ENCODE measurements around the gene YPEL2.
A peak's percentile ranks its signal among the peaks of the same experiment; 100 is the strongest.

YPEL2 gene

GRCh38 chr17:59436900-59437299, 105.4 kb downstream of the YPEL2 start:
- ChIA-PET POLR2A (no interaction called here), CTCF (interaction anchor here (9.0 to 20.3 kb wide), 3 partner anchors 9 to 122 kb away, joined by 149 to 403 read pairs (median 342); partner anchors contain the start of gene YPEL2)
- TF ChIP-seq CTCF (IDR thresholded peaks at IDR 0.05; ENCODE audit: insufficient read depth, low read length, missing control alignments) = no peak
- DNase-seq (ENCODE audit: low read depth, low spot score) = no peak
- no peak overlapping the region for H3K4me3 ChIP-seq (ENCODE audit: low read depth, low read length)

- no peak overlapping the region for H3K4me3 ChIP-seq (ENCODE audit: low read depth, low read length)
- DNase-seq (ENCODE audit: low read depth, low spot score) = no peak
- ChIA-PET CTCF (interaction anchor here (1.0 to 20.3 kb wide), 5 partner anchors 10 to 189 kb away, joined by 3 to 403 read pairs (median 149); partner anchors contain the start of gene YPEL2), POLR2A (no interaction called here)
- TF ChIP-seq CTCF (IDR thresholded peaks at IDR 0.05; ENCODE audit: insufficient read depth, low read length, missing control alignments) = no peak
Observed at GRCh38 chr17:59437791-59438281, 106.4 kb downstream of the YPEL2 start.

GRCh38 chr17:59439262-59439661, 107.8 kb downstream of the YPEL2 start:
- POLR2A ChIA-PET = no interaction called here
- no peak for TF ChIP-seq CTCF (IDR thresholded peaks at IDR 0.05; ENCODE audit: insufficient read depth, low read length, missing control alignments)
- DNase-seq (ENCODE audit: low read depth, low spot score) = no peak
- no peak overlapping the region for H3K4me3 ChIP-seq (ENCODE audit: low read depth, low read length)
- CTCF ChIA-PET = interaction anchor here (0.6 to 20.3 kb wide), 9 partner anchors 12 to 303 kb away, joined by 3 to 403 read pairs (median 5); partner anchors contain the start of gene YPEL2

- POLR2A ChIA-PET = no interaction called here
Observed at GRCh38 chr17:59439741-59440211, 108.3 kb downstream of the YPEL2 start.

GRCh38 chr17:59440757-59441463, 109.5 kb downstream of the YPEL2 start:
- ChIA-PET CTCF (interaction anchor here (0.8 to 20.3 kb wide), 39 partner anchors 9 to 148 kb away, joined by 3 to 403 read pairs (median 5); partner anchors contain the start of gene YPEL2), POLR2A (no interaction called here)
- TF ChIP-seq CTCF (IDR thresholded peaks at IDR 0.05; ENCODE audit: insufficient read depth, low read length, missing control alignments) = peak; percentile 85
- no peak overlapping the region for H3K4me3 ChIP-seq (ENCODE audit: low read depth, low read length)
- peak; percentile 63 for DNase-seq (ENCODE audit: low read depth, low spot score)

More at GRCh38 chr17:59439741-59440211, 108.3 kb downstream of the YPEL2 start:
- TF ChIP-seq CTCF (IDR thresholded peaks at IDR 0.05; ENCODE audit: insufficient read depth, low read length, missing control alignments) = no peak
- CTCF ChIA-PET = interaction anchor here (1.0 to 20.3 kb wide), 10 partner anchors 12 to 222 kb away, joined by 3 to 403 read pairs (median 8); partner anchors contain the start of gene YPEL2
- H3K4me3 ChIP-seq (ENCODE audit: low read depth, low read length) = no peak overlapping the region
- no peak for DNase-seq (ENCODE audit: low read depth, low spot score)

- TF ChIP-seq CTCF (IDR thresholded peaks at IDR 0.05; ENCODE audit: insufficient read depth, low read length, missing control alignments) = no peak
- no peak overlapping the region for H3K4me3 ChIP-seq (ENCODE audit: low read depth, low read length)
- DNase-seq (ENCODE audit: low read depth, low spot score) = no peak
- ChIA-PET CTCF (interaction anchor here (0.6 to 20.3 kb wide), 39 partner anchors 8 to 149 kb away, joined by 3 to 403 read pairs (median 5); partner anchors contain the start of gene YPEL2), POLR2A (no interaction called here)
Observed at GRCh38 chr17:59441464-59442096, 110.1 kb downstream of the YPEL2 start.
